Astrocyte of the cerebellum (primary cell): ENCODE data around the gene GARIN5B.

Experiments
- DNase-seq: peaks from one replicate; pipeline ENCODE4 v3.0.0-alpha.2; 2011; ENCODE audit warnings: low read depth
- H3K4me3 ChIP-seq: 2 replicates; pipeline ENCODE4 v1.5.1; 2011; ENCODE audit warnings: mild to moderate bottlenecking, low read depth, low read length, moderate library complexity
- CTCF ChIP-seq: IDR thresholded peaks from 2 replicates; pipeline ENCODE4 v1.5.1; 2012; ENCODE audit warnings: low read length, low read depth, moderate library complexity, mild to moderate bottlenecking; ENCODE audit errors: missing control alignments
- in situ Hi-C: cut with HindIII; loops from 2 replicates; pipeline ENCODE4 v1.10.0; 2017; ENCODE audit warnings: low sequenced_read_pairs

Gene GARIN5B

GRCh38 chr19:55383279-55384130, 20.4 kb upstream of the GARIN5B start:
- no peak for TF ChIP-seq CTCF
- DNase-seq, result no peak
- in situ Hi-C loops, result no loop called here
- H3K4me3 ChIP-seq, result peak overlapping the region; percentile 26

- in situ Hi-C loops, result no loop called here
- DNase-seq, result no peak
- no peak overlapping the region for H3K4me3 ChIP-seq
- no peak for TF ChIP-seq CTCF
These were observed 19.5 kb upstream of the GARIN5B start for GRCh38 chr19:55382522-55383054.

- in situ Hi-C loops, result no loop called here
- H3K4me3 ChIP-seq, result no peak overlapping the region
- DNase-seq, result no peak
- TF ChIP-seq CTCF, result no peak
These were observed 19.0 kb upstream of the GARIN5B start for GRCh38 chr19:55382013-55382412.

- no peak for DNase-seq
- in situ Hi-C loops, result no loop called here
- H3K4me3 ChIP-seq, result no peak overlapping the region
- TF ChIP-seq CTCF, result no peak
These were observed 16.1 kb upstream of the GARIN5B start for GRCh38 chr19:55379174-55379573.

GRCh38 chr19:55377356-55378131, 14.5 kb upstream of the GARIN5B start:
- in situ Hi-C loops, result no loop called here
- TF ChIP-seq CTCF, result no peak
- no peak for DNase-seq
- no peak overlapping the region for H3K4me3 ChIP-seq

- no peak for TF ChIP-seq CTCF
- no peak within 1 kb of the TSS for H3K4me3 ChIP-seq
- no peak for DNase-seq
- in situ Hi-C loops, result no loop called here
These were observed 13.3 kb upstream of the GARIN5B start, which contains the start of gene TMEM190 for GRCh38 chr19:55376241-55376933. Gene TMEM190, plus strand, starts transcription at chr19:55376826. Its CDS starts 28 bp downstream, at chr19:55376854.
